ENCODE measurements around the gene DNAJC24. TPM values are rescaled to one million over a fixed set of nuclear protein-coding genes. Genes with fewer than 3 reads are reported as not detected.

Gene DNAJC24
- polyA plus RNA-seq, 3 donors = 3.4 to 4.8 (median 4.4) TPM

DNA sequence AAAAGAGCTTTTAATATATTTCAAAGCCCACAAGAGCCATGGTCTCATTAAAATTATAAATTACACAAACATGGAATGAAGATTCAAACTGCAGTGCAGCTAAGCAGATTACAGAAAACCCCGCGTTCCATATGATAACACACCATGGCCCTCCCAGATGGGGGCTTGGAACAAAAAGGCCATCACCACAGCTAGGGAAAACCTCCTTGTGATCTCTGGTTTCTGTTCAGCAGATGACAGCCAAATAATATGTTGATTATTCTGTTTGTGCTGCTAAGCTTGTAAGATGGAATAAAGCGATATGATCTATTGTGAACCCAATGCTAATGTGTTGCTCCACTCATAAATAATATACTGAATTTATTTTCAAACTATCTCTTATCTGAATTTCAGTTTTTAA, 111.3 kb downstream of the DNAJC24 start:
- intact Hi-C loops (cut with micrococcal nuclease) = no loop called here
- no peak overlapping the region for H3K27ac Mint-ChIP-seq
- TF ChIP-seq, protein P1, sequence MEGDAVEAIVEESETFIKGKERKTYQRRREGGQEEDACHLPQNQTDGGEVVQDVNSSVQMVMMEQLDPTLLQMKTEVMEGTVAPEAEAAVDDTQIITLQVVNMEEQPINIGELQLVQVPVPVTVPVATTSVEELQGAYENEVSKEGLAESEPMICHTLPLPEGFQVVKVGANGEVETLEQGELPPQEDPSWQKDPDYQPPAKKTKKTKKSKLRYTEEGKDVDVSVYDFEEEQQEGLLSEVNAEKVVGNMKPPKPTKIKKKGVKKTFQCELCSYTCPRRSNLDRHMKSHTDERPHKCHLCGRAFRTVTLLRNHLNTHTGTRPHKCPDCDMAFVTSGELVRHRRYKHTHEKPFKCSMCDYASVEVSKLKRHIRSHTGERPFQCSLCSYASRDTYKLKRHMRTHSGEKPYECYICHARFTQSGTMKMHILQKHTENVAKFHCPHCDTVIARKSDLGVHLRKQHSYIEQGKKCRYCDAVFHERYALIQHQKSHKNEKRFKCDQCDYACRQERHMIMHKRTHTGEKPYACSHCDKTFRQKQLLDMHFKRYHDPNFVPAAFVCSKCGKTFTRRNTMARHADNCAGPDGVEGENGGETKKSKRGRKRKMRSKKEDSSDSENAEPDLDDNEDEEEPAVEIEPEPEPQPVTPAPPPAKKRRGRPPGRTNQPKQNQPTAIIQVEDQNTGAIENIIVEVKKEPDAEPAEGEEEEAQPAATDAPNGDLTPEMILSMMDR (IDR thresholded peaks at IDR 0.05) = no peak
- no peak overlapping the region for H3K4me3 ChIP-seq (replicated peaks in 1 of 3; ENCODE audit: low read depth in 2 of 3, low read length in 3 of 3)
- H3K4me2 ChIP-seq (replicated peaks; ENCODE audit: extremely low read depth, low read length, poor library complexity, severe bottlenecking) = no peak overlapping the region
- no peaks in the 10 kb centered on the region for H4K20me1 ChIP-seq (ENCODE audit: insufficient read depth, low read length)
- no peaks in the 10 kb centered on the region for H3K27me3 ChIP-seq (ENCODE audit: control insufficient read depth in 2 of 2, insufficient read depth in 2 of 2, low read length in 2 of 2)
- WGBS (ENCODE audit: insufficient coverage) = no CpG with 5 or more reads among the region's 3 CpGs
- no peaks in the 10 kb centered on the region for H3K27me3 Mint-ChIP-seq (ENCODE audit: low read depth in 3 of 3)
- no peak overlapping the region for H2AFZ ChIP-seq (ENCODE audit: insufficient read depth, low read depth, low read length, poor library complexity, severe bottlenecking)
- no peaks in the 10 kb centered on the region for H3K4me1 Mint-ChIP-seq
- no peaks in the 10 kb centered on the region for H3K9me3 ChIP-seq (replicated peaks in 1 of 2; ENCODE audit: control insufficient read depth in 1 of 2, insufficient read depth in 1 of 2, low read length in 2 of 2)
- H3K36me3 Mint-ChIP-seq = no peaks in the 10 kb centered on the region
- H3K4me1 ChIP-seq (ENCODE audit: control insufficient read depth in 1 of 2, insufficient read depth in 2 of 2, low read length in 2 of 2) = no peaks in the 10 kb centered on the region
- H3K36me3 ChIP-seq (replicated peaks in 1 of 2; ENCODE audit: control insufficient read depth in 1 of 2, insufficient read depth in 2 of 2, low read length in 2 of 2) = no peaks in the 10 kb centered on the region
- no peak overlapping the region for H3K4me3 Mint-ChIP-seq
- no peaks in the 10 kb centered on the region for H3K79me2 ChIP-seq (ENCODE audit: insufficient read depth, low read length)
- H3K9ac ChIP-seq (ENCODE audit: insufficient read depth, low read length, poor library complexity, severe bottlenecking) = no peak overlapping the region
- H3K27ac ChIP-seq (ENCODE audit: low read depth in 1 of 2, low read length in 2 of 2) = no peak overlapping the region
- H3K9me3 Mint-ChIP-seq = no peaks in the 10 kb centered on the region
- DNase-seq = no peak

Other genes with a start within 250 kb of the DNAJC24 start
- gene DCDC1, start 121 bp upstream of the DNAJC24 start, polyA plus RNA-seq = under 1 TPM in 1 of 3 donors, not detected in 2; 0.03 TPM
- gene IMMP1L, start 139.8 kb downstream of the DNAJC24 start, polyA plus RNA-seq = 1 to 10 TPM in 2 of 3 donors, under 1 TPM in 1; 0.53 to 5.0 (median 4.7) TPM
- 10 to 100 TPM in 2 of 3 donors, 1 to 10 TPM in 1; 6.0 to 17.8 (median 16.4) TPM for gene ELP4, start 139.9 kb downstream of the DNAJC24 start, polyA plus RNA-seq

Measured in CD14-positive monocyte (primary cell).